Left lobe of liver (tissue), 2 donors: Measurements from ENCODE around the gene NPEPL1. TPM values are rescaled to one million over a fixed set of nuclear protein-coding genes. Genes with fewer than 3 reads are reported as not detected.
A peak's percentile ranks its signal among the peaks of the same experiment; 100 is the strongest.

Source experiments
- ATAC-seq: fragments of 200-7000 bp; cut with Tn5 transposase; one replicate; pipeline ENCODE4 v1.9.1; 2020; ENCODE audit warnings: mild to moderate bottlenecking, moderate library complexity
- DNase-seq: peaks from one replicate; pipeline ENCODE4 v3.0.0-alpha.2; 2020; ENCODE audit warnings: low spot score
- total RNA-seq: library from RNA; stranded (reverse); gene quantifications from one replicate; pipeline ENCODE4 v1.2.1, GENCODE V29; 2021
- donor health status: DM: no; HTN: no; CAD: no; lungs with moderate emphysema.
- donor health status: DM: no; HTN: yes; CAD: no.

NPEPL1 gene
- total RNA-seq, 1 donor from 2014 or later, result 12.8 TPM

- ATAC-seq (no peak), DNase-seq (peak; percentile 39)
Measured at GRCh38 chr20:58712151-58712791, 19.7 kb downstream of the NPEPL1 start.

DNA sequence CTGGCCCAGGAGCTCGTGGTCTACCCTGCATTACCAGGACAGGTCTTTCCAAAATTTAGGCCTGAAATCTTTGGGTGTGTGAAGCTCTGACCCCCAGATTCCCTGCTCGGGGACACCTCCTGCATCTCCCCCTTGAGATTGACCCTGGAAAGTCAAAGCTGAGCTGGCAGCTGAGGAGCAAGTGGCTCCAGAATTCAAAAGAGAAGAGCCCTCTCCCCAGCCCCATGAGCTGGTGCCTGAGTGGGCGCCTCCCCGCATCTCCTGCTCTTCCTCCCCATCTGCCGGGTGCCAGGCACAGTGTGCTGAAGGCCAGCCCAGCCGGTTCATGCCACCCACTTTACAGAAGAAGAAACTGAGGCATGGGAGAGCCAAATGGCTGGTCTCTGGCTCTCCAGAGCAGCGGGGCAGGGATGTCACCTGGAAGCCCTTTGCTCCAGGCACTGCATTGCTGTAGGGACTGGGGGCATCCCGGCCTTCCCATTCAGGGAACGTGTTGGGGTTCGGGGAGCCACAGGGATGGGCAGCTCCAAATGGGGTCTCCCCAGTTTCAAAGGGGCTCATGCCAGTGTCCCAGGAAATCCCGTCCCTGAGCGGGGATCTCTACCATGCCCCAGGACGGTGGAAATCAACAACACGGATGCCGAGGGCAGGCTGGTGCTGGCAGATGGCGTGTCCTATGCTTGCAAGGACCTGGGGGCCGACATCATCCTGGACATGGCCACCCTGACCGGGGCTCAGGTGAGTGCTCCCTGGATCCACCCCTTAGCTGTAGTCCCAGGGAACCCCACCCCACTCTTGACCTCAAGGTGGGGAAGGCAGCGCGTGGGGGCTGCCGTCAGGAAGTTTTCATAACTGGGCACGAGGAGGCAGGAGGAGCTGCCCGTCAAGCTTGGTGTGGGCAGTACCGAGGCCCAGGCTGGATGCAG lies 20.5 kb downstream of the NPEPL1 start:
- DNase-seq (peak; percentile 36), ATAC-seq (no peak)

DNA sequence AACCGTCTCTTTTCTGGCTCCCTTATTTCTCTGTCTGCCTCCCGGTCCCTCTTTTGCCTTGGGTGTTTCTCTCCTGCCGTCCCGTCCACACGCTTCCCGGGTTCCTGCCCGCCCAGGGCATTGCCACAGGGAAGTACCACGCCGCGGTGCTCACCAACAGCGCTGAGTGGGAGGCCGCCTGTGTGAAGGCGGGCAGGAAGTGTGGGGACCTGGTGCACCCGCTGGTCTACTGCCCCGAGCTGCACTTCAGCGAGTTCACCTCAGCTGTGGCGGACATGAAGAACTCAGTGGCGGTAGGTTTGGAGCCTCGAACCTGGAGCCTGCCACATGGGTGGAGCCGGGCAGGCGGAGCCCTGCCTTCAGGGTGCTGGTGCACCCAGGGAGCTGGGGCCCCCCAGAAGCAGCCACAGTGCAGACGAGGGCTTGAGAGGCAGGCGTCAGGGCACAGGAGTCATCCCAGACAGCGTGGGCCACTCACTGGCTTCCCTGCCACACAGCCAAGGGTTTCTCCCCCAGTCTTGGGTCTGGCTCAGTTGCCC lies 21.3 kb downstream of the NPEPL1 start:
- DNase-seq, result peak; percentile 38
- no peak for ATAC-seq

DNA sequence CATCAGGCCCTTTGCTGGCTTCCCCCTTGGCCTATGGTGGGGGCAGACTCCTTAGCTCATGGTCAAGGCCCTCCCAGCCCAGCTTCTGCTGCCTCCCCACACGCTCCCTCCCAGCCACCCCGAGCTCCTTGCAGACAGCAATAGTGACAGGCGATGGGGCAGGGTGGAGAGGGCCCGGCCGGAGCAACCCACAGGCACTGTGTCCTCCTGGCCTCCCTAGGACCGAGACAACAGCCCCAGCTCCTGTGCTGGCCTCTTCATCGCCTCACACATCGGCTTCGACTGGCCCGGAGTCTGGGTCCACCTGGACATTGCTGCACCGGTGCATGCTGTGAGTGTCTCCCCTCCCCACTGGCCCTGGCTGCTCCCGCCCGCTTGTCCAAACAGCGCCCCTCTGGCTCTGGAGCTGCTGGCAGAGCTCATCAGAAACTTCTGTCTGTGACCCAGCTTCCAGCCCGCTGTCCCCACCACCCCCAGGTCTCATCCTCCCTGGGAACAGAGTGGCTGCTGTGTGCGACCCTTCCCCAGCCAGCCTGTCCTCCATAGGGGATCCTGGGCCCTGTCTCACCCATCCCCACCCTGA lies 21.8 kb downstream of the NPEPL1 start:
- ATAC-seq (no peak), DNase-seq (peak; percentile 40)

GRCh38 chr20:58714923-58715351 lies 22.3 kb downstream of the NPEPL1 start:
- ATAC-seq, result no peak

GRCh38 chr20:58715391-58715800 lies 22.8 kb downstream of the NPEPL1 start:
- no peak for ATAC-seq
- peak; percentile 23 for DNase-seq

More at GRCh38 chr20:58714923-58715351, 22.3 kb downstream of the NPEPL1 start:
- peak; percentile 28 for DNase-seq

DNA sequence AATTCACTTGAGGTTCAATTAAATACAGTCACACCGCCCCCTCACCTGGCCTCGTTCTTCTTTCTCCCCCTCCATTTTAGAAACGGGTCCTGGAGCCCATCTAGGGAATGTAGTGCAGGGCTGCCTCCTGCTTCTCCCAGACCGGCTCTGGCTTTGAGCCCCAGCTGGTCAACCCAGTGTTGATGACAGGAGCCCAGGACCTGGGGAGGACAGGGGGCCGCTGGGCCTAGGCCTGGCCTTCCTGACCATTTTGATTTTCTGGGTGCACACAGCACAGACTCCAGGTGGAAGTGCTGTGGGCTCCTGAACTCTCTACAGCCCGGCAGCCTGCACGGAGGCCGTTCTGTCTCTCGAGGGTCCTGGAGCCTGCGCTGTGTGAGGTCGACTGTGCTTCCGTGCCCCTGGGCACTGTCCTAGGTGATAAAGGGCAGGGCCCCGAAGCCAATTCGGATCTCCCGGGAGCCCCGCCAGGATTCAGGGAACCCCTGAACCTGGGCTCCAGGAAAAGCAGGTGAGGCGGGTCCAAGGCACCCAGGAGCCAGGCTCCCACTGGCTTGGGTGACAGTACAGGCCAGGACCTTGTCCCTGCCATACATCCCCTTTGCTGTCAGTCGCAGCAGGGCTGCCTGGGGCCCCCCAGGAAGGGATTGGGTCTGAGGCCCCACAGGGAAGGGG lies 23.3 kb downstream of the NPEPL1 start:
- no peak for ATAC-seq
- peak; percentile 35 for DNase-seq

DNA sequence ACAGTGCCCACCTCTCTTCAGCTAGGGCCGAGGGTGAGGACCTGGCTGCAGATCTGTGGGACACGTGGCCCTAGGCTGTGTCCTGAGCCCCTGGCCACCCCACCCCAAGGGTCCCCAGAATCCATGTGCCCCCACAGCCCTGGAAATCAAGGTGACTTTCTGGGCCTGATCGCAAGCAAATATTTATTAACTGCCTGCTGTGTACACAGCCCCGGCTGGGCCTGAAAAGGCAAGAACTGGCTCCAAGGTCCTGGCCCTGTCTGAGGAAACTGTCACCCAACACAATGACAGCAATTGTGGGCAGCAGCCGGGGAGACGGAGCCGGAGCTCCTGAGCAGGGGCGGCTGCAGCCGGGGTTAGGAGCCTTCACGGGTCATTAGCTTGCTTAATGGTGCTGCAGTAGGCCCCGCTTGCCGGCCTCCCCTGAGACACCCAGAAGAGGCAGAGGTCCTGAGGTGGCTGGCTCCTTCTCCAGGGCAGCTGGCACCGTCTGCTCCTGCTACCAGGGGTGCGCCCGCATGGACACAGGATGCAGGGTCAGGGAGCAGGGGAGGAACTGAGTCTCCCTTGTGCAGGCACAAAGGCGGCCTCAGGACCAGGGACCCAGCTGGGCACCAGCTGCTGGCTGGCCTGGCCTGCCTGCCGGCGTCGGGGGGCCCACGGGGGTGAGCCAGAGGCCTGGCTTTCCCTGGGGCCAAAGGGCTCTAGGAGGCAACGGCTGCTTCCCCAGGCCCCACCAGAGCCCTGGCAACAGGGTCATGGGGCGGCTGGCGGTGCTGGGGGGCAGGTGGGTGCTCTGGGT lies 24.1 kb downstream of the NPEPL1 start:
- DNase-seq (peak; percentile 43), ATAC-seq (no peak)

DNA sequence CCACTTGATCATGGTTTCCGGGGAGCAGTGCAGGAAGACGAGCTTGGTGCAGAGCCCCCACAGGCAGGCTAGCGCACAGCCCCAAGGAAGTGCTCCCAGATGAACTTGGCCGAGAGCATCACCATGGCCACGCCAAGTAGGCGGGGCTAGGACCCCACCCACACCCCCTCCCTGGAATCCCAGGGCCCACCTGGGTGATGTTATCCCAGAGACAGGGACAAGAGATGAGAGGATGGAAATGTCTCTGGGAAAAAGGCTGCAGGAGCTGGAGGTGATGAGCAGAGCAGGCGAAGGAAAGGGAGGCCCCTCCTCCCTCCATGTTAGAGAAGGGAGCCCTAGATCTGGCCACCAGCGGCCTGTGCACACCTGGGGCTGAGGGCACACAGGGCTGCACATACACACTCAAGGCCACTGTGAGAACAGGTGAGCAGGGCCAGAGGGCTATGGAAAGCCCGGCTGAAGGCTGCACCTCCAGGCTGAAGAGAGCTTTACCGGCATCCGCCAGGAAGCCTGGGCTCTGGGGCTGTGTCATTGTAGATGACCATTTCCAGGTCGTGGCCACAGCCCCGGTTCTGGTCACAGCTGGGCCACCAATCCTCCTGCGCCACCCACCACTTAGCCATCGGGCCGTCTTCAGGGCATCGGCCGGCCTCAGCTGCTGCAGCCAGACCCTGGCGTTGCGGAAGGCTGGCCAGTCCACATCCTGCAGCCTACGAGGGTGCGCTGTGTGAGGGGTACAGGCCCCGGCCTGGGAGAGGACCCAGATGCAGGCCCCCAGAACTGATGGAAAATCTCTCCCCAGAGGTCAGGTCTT lies 24.9 kb downstream of the NPEPL1 start:
- ATAC-seq, result no peak
- peak; percentile 34 for DNase-seq

- peak; percentile 6 for ATAC-seq
- DNase-seq, result peak; percentile 40
Measured at GRCh38 chr20:58718121-58718563, 25.5 kb downstream of the NPEPL1 start.

DNA sequence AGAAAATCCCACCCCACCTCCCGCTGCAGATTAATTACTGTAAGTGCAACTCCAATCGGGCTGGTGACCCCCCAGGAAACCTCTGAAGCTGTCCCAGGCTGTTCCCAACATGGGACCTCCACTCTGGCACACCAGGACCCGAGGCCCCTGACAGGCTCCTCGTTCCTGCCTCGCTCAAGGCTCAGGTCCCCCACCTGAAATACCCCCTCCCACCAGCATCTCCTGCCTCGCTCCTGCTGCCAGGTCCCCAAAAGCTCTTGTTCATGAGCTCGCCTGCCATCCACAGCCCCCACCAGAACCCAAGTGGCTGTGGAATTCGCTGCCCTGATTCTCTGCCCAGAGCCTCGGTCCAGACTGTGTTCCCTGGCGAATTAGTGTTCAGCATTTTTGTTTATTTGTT lies 26.1 kb downstream of the NPEPL1 start:
- DNase-seq (peak; percentile 16), ATAC-seq (no peak)

DNA sequence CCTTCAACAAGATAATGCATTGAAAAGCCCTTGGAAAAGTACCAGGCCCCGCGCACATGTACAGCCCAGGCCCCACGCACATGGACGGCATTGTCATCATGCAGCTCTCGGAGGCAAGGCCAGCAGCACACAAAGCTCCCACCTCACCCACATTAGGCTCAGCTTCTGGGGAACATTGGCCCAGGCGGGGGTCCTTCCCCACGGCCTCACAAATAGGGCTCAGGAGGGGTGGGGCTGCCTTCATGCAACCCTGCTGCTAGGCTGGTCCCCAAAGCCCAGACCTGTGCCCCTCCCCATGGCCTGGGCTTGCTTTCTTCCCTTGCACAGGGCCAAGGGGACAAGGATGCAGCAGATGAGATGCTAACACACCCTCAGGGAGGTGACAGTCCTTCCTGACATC lies 26.7 kb downstream of the NPEPL1 start:
- ATAC-seq, result no peak
- peak; percentile 28 for DNase-seq

- ATAC-seq, result no peak
Measured at GRCh38 chr20:58719971-58720371, 27.4 kb downstream of the NPEPL1 start.

DNA sequence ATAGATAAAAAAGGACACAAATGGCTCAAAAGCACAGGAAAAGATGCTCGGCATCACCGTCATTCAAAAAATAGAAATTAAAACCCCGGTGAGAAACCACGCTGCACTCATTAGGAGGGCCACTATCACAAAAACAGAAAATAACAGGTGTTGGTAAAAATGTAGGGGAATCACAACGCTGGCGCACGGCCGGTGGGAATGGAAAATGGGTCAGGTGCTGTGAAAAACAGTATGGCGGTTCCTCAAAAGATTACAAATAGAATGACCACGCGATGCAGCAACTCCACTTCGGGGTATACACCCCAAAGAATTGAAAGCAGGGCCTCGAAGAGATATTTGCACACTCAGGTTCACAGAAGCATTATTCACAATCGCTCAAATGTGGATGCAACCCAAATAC lies 28.3 kb downstream of the NPEPL1 start:
- DNase-seq (no peak), ATAC-seq (no peak)

More at GRCh38 chr20:58719971-58720371, 27.4 kb downstream of the NPEPL1 start:
- DNase-seq, result peak; percentile 36

- DNase-seq (peak; percentile 24), ATAC-seq (peak; percentile 35)
Measured at GRCh38 chr20:58721951-58722778, 29.6 kb downstream of the NPEPL1 start.

DNA sequence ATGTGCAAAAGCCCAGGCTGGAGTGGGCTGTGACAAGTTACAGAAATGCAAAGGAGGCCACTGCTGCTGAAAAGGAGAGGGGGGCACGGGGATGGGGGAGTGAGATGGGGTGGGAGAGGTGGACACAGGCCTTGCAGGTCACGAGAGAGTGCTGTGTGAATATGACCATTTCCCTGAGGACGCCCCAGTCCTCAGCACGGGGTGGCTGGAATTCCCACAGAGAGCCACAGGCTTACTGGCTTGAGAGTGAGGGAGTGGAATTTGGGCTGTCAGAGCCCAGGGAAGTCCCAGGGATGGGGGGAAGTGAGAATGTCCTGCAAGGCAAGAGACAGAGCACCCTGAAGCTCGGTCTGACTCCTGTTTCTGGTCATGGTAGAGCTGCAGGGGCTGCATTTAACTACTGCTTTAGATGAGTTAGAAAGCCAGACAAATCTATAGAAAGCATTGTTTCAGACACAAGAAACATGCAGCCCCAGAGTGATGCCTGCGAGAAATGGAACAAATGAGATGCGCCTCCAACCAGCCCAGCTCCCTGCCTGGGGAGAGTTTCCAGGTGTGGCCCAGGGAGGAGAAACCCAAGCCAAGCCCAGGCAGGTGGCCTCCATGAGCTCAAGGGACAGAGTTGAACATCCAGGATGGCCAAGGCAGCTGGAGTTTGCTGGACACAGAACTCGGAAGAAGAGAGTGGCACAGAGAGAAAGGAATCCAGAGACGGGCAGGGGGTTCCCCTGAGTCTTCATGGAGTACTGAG lies 30.5 kb downstream of the NPEPL1 start:
- peak; percentile 28 for DNase-seq
- ATAC-seq, result no peak

DNA sequence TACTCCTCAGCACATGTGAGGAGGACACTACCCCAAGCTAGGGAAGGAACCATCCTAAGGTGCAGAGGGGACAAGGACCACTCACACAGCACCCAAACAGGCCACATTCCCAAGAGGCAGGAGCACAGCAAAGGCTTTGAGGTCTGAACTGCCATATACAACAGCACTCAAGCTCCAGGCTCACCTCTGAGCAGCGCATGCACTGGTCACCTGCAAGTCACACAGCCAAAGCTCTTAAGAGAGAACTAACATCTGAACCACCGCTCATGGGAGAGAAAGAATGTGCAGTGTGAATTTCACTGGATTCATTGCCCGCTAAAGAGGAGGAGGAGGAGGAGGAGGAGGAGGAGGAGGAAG lies 31.0 kb downstream of the NPEPL1 start:
- DNase-seq (peak; percentile 14), ATAC-seq (no peak)
